Measurements from ENCODE around the gene KLK4. TPM values are rescaled to one million over a fixed set of nuclear protein-coding genes. Genes with fewer than 3 reads are reported as not detected.

The KLK4 gene
- total and polyA plus RNA-seq, 9 of the 15 experiments (the other 6 are each of a cell fraction or from before 2014, with no cell fraction given): not detected

DNA sequence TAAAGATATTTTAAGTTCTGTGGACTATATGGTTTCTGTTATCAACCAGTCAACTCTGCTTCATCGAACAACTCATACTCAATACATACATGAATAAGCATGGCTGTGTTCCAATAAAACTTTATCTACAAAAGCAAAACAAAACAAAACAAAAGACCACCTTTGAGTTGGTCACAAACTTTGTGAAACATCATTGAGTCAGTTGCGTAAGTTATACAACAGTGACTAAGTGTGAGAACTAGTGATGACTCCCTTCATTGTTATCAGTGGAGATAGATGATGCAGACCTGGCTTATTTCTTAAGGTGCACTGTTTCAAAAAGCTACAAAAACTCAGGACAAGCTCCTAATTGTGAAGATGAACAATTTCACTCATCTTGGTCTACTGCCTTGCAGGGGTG is 14.5 kb upstream of the KLK4 start:
- Histone ChIP-seq H3K27ac (ENCODE audit: extremely low read depth, low read depth, low read length) (no peak overlapping the region), H3K4me3 (no peak overlapping the region), H3K27me3 (ENCODE audit: control insufficient read depth in 2 of 2, insufficient read depth in 2 of 2, low read length in 2 of 2) (peaks cover 5 to 20% of the 10 kb centered on the region in 2 experiments; a peak in 3 of 5 replicates), H3K36me3 (ENCODE audit: control insufficient read depth, insufficient read depth, low read length) (no peaks in the 10 kb centered on the region), H3K4me2 (ENCODE audit: insufficient read depth, low read length) (no peak overlapping the region), H4K20me1 (replicated peaks; ENCODE audit: control insufficient read depth, insufficient read depth, low read length) (peaks cover 12% of the 10 kb centered on the region; the same call in 1 of the 2 replicates), H3K9ac (ENCODE audit: insufficient read depth in 1 of 2, low read depth in 2 of 2, low read length in 2 of 2) (no peak overlapping the region), H3K4me1 (replicated peaks in 1 of 2; ENCODE audit: control insufficient read depth in 2 of 2, insufficient read depth in 2 of 2, low read length in 2 of 2) (no peaks in the 10 kb centered on the region), H3K9me3 (replicated peaks; ENCODE audit: control insufficient read depth, insufficient read depth, low read depth, low read length) (no peaks in the 10 kb centered on the region), H2AFZ (ENCODE audit: low read depth, low read length) (no peak overlapping the region), H3K79me2 (ENCODE audit: control insufficient read depth, insufficient read depth, low read length) (no peaks in the 10 kb centered on the region), H3K9me1 (ENCODE audit: control insufficient read depth, insufficient read depth, low read length) (no peaks in the 10 kb centered on the region)
- no TSS peak for BruUV-seq (replicated peaks)
- in situ Hi-C loops (cut with MboI) (loop anchor here (5.0 kb wide), 1 partner anchor 167 kb away; no protein-coding TSS in a partner anchor), intact Hi-C loops (cut with micrococcal nuclease) (no loop called here)
- FAIRE-seq (no peak), ATAC-seq (no peak), DNase-seq (ENCODE audit: extremely low read depth in 1 of 4, low spot score in 3 of 4) (peak in 1 of 4 experiments; percentile 5)
- WGBS (ENCODE audit: insufficient coverage, low coverage, missing lambda C conversion rate): 5% methylated on average over 2 of the region's 2 CpGs
- CTCF ChIA-PET (ENCODE audit: low intra/inter-chr PET ratio): no interaction called here
- POLR2A ChIA-PET: interaction anchor here (1.0 kb wide), 1 partner anchor 250 kb away, joined by 3 read pairs; no protein-coding TSS in a partner anchor
- no peak for TF ChIP-seq DACH1 (IDR thresholded peaks at IDR 0.05; ENCODE audit: partially characterized antibody)
- no peak for TF ChIP-seq CEBPG (CRISPR knock-in tag; IDR thresholded peaks at IDR 0.05)
- peak in 1 of 2 experiments; percentile 62; a peak in 2 of 4 replicates for TF ChIP-seq CEBPG (tag; conservative IDR thresholded peaks at IDR 0.05 in 1 of 2, IDR thresholded peaks at IDR 0.05 in 1 of 2)
- no peak for TF ChIP-seq NELFE (IDR thresholded peaks at IDR 0.05; ENCODE audit: insufficient read depth, insufficient read length)
- TF ChIP-seq, protein P1, sequence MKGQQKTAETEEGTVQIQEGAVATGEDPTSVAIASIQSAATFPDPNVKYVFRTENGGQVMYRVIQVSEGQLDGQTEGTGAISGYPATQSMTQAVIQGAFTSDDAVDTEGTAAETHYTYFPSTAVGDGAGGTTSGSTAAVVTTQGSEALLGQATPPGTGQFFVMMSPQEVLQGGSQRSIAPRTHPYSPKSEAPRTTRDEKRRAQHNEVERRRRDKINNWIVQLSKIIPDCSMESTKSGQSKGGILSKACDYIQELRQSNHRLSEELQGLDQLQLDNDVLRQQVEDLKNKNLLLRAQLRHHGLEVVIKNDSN (CRISPR knock-in tag; IDR thresholded peaks at IDR 0.05): no peak
- no peak for TF ChIP-seq NR3C1 (CRISPR knock-in tag; IDR thresholded peaks at IDR 0.05)
- TF ChIP-seq ZNF347 (CRISPR knock-in tag; IDR thresholded peaks at IDR 0.05; ENCODE audit: low read depth): no peak
- TF ChIP-seq ZNF197 (CRISPR knock-in tag; IDR thresholded peaks at IDR 0.05; ENCODE audit: low read depth): no peak
- TF ChIP-seq, protein P2, sequence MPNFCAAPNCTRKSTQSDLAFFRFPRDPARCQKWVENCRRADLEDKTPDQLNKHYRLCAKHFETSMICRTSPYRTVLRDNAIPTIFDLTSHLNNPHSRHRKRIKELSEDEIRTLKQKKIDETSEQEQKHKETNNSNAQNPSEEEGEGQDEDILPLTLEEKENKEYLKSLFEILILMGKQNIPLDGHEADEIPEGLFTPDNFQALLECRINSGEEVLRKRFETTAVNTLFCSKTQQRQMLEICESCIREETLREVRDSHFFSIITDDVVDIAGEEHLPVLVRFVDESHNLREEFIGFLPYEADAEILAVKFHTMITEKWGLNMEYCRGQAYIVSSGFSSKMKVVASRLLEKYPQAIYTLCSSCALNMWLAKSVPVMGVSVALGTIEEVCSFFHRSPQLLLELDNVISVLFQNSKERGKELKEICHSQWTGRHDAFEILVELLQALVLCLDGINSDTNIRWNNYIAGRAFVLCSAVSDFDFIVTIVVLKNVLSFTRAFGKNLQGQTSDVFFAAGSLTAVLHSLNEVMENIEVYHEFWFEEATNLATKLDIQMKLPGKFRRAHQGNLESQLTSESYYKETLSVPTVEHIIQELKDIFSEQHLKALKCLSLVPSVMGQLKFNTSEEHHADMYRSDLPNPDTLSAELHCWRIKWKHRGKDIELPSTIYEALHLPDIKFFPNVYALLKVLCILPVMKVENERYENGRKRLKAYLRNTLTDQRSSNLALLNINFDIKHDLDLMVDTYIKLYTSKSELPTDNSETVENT (CRISPR knock-in tag; IDR thresholded peaks at IDR 0.05): no peak
- TF ChIP-seq ASH1L (IDR thresholded peaks at IDR 0.05; ENCODE audit: borderline replicate concordance, low read depth, partially characterized antibody): no peak
- no peak for TF ChIP-seq RNF2 (IDR thresholded peaks at IDR 0.05)
- TF ChIP-seq KAT2B (IDR thresholded peaks at IDR 0.05; ENCODE audit: low read depth, low read length): no peak
- TF ChIP-seq ZNF212 (CRISPR knock-in tag; IDR thresholded peaks at IDR 0.05): no peak
- 0 out of 2 replicates have a peak, but pooled peaks have one; percentile 29 for TF ChIP-seq FOSL1 (tag; conservative IDR thresholded peaks at IDR 0.05)

Measured in K562 (cell line).